WTC11 (cell line): ENCODE data around the gene PTP4A2. TPM values are rescaled to one million over a fixed set of nuclear protein-coding genes. Genes with fewer than 3 reads are reported as not detected.

Experiments used
- ATAC-seq: fragments of 200-7000 bp; cut with Tn5 transposase; 2 replicates; pipeline ENCODE4 v1.10.0; 2021; ENCODE audit warnings: mild to moderate bottlenecking, moderate library complexity
- CTCF ChIA-PET: fragments of 300-600 bp; sonication (Branson Sonifier 250); formaldehyde crosslinking; loops from one replicate; lab custom pipeline; 2021; ENCODE audit warnings: antibody characterized with exemption; lab: Charles Lee
- POLR2A ChIA-PET: fragments of 350-600 bp; sonication (Branson Sonifier 250); formaldehyde crosslinking; loops from one replicate; lab custom pipeline; 2021; ENCODE audit warnings: antibody characterized with exemption; lab: Charles Lee
- DNase-seq: peaks from one replicate; pipeline ENCODE4 v3.0.0; 2021; ENCODE audit warnings: low spot score
- H3K27ac Mint-ChIP-seq: 2 replicates; pipeline ENCODE4 v1.8.0; 2021; ENCODE audit warnings: mixed read lengths
- H3K27me3 Mint-ChIP-seq: 2 replicates; pipeline ENCODE4 v1.8.0; 2021; ENCODE audit warnings: low read depth, mild to moderate bottlenecking, moderate library complexity, mixed read lengths
- H3K36me3 Mint-ChIP-seq: 2 replicates; pipeline ENCODE4 v1.8.0; 2021; ENCODE audit warnings: mixed read lengths
- H3K4me1 Mint-ChIP-seq: 2 replicates; pipeline ENCODE4 v1.8.0; 2022; ENCODE audit warnings: mixed read lengths
- H3K4me3 Mint-ChIP-seq: 2 replicates; pipeline ENCODE4 v1.8.0; 2021; ENCODE audit warnings: mild to moderate bottlenecking, moderate library complexity, mixed read lengths
- H3K9me3 Mint-ChIP-seq: 2 replicates; pipeline ENCODE4 v1.8.0; 2021; ENCODE audit warnings: mixed read lengths
- AFF4 ChIP-seq: sonication (generic); formaldehyde crosslinking; IDR thresholded peaks from 2 replicates; pipeline ENCODE4 v1.8.1; 2023; ENCODE audit warnings: mild to moderate bottlenecking, missing genetic modification reagents, borderline replicate concordance
- AR ChIP-seq: fragments of 250-450 bp; sonication (Bioruptor Pico); IDR thresholded peaks from 2 replicates; pipeline ENCODE4 v1.9.0; 2021; ENCODE audit warnings: mild to moderate bottlenecking
- CDX4 ChIP-seq: fragments of 250-450 bp; sonication (Bioruptor Pico); IDR thresholded peaks from 2 replicates; pipeline ENCODE4 v1.9.0; 2021; ENCODE audit warnings: moderate library complexity, mild to moderate bottlenecking, inconsistent platforms, borderline replicate concordance
- CREM ChIP-seq: sonication (generic); formaldehyde crosslinking; IDR thresholded peaks from 2 replicates; pipeline ENCODE4 v1.8.1; 2022; ENCODE audit warnings: mild to moderate bottlenecking, missing genetic modification reagents, moderate library complexity
- GRHL2 ChIP-seq: fragments of 250-450 bp; sonication (Bioruptor Pico); IDR thresholded peaks from 2 replicates; pipeline ENCODE4 v1.8.0; 2022; ENCODE audit warnings: mild to moderate bottlenecking, moderate library complexity; ENCODE audit not compliant: insufficient replicate concordance, severe bottlenecking
- NR1H2 ChIP-seq: sonication (generic); formaldehyde crosslinking; IDR thresholded peaks from 2 replicates; pipeline ENCODE4 v1.9.0; 2021; ENCODE audit warnings: mild to moderate bottlenecking, moderate library complexity, missing genetic modification reagents
- PRRX2 ChIP-seq: fragments of 250-450 bp; sonication (Bioruptor Pico); IDR thresholded peaks from 2 replicates; pipeline ENCODE4 v1.8.0; 2021; ENCODE audit warnings: mild to moderate bottlenecking
- RELA ChIP-seq: sonication (generic); formaldehyde crosslinking; IDR thresholded peaks from 2 replicates; pipeline ENCODE4 v1.8.1; 2022; ENCODE audit warnings: missing genetic modification reagents, mild to moderate bottlenecking, borderline replicate concordance
- RORB ChIP-seq: fragments of 250-450 bp; sonication (Bioruptor Pico); IDR thresholded peaks from 2 replicates; pipeline ENCODE4 v1.9.0; 2021; ENCODE audit warnings: mild to moderate bottlenecking
- STAT6 ChIP-seq: sonication (generic); formaldehyde crosslinking; conservative IDR thresholded peaks from 2 replicates; pipeline ENCODE4 v1.8.1; 2023; ENCODE audit warnings: mild to moderate bottlenecking, low read depth, missing genetic modification reagents, moderate library complexity
- ZMAT4 ChIP-seq: fragments of 250-450 bp; sonication (Bioruptor Pico); IDR thresholded peaks from 2 replicates; pipeline ENCODE4 v1.9.0; 2021; ENCODE audit warnings: mild to moderate bottlenecking
- total RNA-seq: library from RNA; stranded (reverse); gene quantifications from 3 replicates; pipeline ENCODE4 v1.2.3, GENCODE V29; 2021
- TF ChIP-seq, protein P1 (sequence below): fragments of 250-450 bp; sonication (Bioruptor Pico); IDR thresholded peaks from 2 replicates; pipeline ENCODE4 v1.8.0; 2021; ENCODE audit warnings: mild to moderate bottlenecking
- TF ChIP-seq, protein P2 (sequence below): sonication (generic); formaldehyde crosslinking; IDR thresholded peaks from 2 replicates; pipeline ENCODE4 v1.8.0; 2023; ENCODE audit warnings: missing genetic modification reagents
- TF ChIP-seq, protein P3 (sequence below): sonication (generic); formaldehyde crosslinking; IDR thresholded peaks from 2 replicates; pipeline ENCODE4 v1.8.1; 2023; ENCODE audit warnings: mild to moderate bottlenecking, missing genetic modification reagents, moderate library complexity
- TF ChIP-seq, protein P4 (sequence below): sonication (generic); formaldehyde crosslinking; IDR thresholded peaks from 2 replicates; pipeline ENCODE4 v1.8.1; 2022; ENCODE audit warnings: low read depth, mild to moderate bottlenecking, moderate library complexity, missing genetic modification reagents, borderline replicate concordance
- TF ChIP-seq, protein P5 (sequence below): sonication (generic); formaldehyde crosslinking; IDR thresholded peaks from 2 replicates; pipeline ENCODE4 v1.8.0; 2023; ENCODE audit warnings: missing genetic modification reagents, mild to moderate bottlenecking, borderline replicate concordance

The PTP4A2 gene
- total RNA-seq, 1 experiment from 2014 or later: 172 TPM

GRCh38 chr1:31915438-31915837, 22.7 kb downstream of the PTP4A2 start:
- Mint-ChIP-seq H3K27ac (no peak overlapping the region), H3K4me1 (no peaks in the 10 kb centered on the region), H3K9me3 (no peaks in the 10 kb centered on the region), H3K36me3 (peaks cover 62% of the 10 kb centered on the region), H3K4me3 (no peak overlapping the region), H3K27me3 (no peaks in the 10 kb centered on the region)
- ATAC-seq (no peak), DNase-seq (no peak)
- ChIA-PET CTCF (interaction anchor here (0.7 to 1.8 kb wide), 3 partner anchors 49 to 100 kb away, joined by 3 to 7 read pairs (median 4); partner anchors contain the start of gene SPOCD1), POLR2A (no interaction called here)
- no peak for TF ChIP-seq CREM
- no peak for TF ChIP-seq RELA
- no peak for TF ChIP-seq PRRX2 (CRISPR knock-in tag)
- no peak for TF ChIP-seq RORB (CRISPR knock-in tag)
- TF ChIP-seq ZMAT4 (CRISPR knock-in tag): no peak
- TF ChIP-seq NR1H2: no peak
- TF ChIP-seq AR (CRISPR knock-in tag): no peak
- TF ChIP-seq GRHL2 (CRISPR knock-in tag): no peak
- TF ChIP-seq, protein P1, sequence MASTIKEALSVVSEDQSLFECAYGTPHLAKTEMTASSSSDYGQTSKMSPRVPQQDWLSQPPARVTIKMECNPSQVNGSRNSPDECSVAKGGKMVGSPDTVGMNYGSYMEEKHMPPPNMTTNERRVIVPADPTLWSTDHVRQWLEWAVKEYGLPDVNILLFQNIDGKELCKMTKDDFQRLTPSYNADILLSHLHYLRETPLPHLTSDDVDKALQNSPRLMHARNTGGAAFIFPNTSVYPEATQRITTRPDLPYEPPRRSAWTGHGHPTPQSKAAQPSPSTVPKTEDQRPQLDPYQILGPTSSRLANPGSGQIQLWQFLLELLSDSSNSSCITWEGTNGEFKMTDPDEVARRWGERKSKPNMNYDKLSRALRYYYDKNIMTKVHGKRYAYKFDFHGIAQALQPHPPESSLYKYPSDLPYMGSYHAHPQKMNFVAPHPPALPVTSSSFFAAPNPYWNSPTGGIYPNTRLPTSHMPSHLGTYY (CRISPR knock-in tag): no peak
- TF ChIP-seq, protein P2, sequence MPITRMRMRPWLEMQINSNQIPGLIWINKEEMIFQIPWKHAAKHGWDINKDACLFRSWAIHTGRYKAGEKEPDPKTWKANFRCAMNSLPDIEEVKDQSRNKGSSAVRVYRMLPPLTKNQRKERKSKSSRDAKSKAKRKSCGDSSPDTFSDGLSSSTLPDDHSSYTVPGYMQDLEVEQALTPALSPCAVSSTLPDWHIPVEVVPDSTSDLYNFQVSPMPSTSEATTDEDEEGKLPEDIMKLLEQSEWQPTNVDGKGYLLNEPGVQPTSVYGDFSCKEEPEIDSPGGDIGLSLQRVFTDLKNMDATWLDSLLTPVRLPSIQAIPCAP: no peak
- TF ChIP-seq STAT6 (CRISPR knock-in tag): no peak
- TF ChIP-seq AFF4 (CRISPR knock-in tag): no peak
- TF ChIP-seq, protein P3, sequence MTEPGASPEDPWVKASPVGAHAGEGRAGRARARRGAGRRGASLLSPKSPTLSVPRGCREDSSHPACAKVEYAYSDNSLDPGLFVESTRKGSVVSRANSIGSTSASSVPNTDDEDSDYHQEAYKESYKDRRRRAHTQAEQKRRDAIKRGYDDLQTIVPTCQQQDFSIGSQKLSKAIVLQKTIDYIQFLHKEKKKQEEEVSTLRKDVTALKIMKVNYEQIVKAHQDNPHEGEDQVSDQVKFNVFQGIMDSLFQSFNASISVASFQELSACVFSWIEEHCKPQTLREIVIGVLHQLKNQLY: no peak
- TF ChIP-seq, protein P4, sequence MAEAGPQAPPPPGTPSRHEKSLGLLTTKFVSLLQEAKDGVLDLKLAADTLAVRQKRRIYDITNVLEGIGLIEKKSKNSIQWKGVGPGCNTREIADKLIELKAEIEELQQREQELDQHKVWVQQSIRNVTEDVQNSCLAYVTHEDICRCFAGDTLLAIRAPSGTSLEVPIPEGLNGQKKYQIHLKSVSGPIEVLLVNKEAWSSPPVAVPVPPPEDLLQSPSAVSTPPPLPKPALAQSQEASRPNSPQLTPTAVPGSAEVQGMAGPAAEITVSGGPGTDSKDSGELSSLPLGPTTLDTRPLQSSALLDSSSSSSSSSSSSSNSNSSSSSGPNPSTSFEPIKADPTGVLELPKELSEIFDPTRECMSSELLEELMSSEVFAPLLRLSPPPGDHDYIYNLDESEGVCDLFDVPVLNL: no peak
- TF ChIP-seq, protein P5, sequence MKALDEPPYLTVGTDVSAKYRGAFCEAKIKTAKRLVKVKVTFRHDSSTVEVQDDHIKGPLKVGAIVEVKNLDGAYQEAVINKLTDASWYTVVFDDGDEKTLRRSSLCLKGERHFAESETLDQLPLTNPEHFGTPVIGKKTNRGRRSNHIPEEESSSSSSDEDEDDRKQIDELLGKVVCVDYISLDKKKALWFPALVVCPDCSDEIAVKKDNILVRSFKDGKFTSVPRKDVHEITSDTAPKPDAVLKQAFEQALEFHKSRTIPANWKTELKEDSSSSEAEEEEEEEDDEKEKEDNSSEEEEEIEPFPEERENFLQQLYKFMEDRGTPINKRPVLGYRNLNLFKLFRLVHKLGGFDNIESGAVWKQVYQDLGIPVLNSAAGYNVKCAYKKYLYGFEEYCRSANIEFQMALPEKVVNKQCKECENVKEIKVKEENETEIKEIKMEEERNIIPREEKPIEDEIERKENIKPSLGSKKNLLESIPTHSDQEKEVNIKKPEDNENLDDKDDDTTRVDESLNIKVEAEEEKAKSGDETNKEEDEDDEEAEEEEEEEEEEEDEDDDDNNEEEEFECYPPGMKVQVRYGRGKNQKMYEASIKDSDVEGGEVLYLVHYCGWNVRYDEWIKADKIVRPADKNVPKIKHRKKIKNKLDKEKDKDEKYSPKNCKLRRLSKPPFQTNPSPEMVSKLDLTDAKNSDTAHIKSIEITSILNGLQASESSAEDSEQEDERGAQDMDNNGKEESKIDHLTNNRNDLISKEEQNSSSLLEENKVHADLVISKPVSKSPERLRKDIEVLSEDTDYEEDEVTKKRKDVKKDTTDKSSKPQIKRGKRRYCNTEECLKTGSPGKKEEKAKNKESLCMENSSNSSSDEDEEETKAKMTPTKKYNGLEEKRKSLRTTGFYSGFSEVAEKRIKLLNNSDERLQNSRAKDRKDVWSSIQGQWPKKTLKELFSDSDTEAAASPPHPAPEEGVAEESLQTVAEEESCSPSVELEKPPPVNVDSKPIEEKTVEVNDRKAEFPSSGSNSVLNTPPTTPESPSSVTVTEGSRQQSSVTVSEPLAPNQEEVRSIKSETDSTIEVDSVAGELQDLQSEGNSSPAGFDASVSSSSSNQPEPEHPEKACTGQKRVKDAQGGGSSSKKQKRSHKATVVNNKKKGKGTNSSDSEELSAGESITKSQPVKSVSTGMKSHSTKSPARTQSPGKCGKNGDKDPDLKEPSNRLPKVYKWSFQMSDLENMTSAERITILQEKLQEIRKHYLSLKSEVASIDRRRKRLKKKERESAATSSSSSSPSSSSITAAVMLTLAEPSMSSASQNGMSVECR (CRISPR knock-in tag): no peak
- TF ChIP-seq CDX4: no peak
